ENCODE results near the gene AAGAB. TPM values are rescaled to one million over a fixed set of nuclear protein-coding genes. Genes with fewer than 3 reads are reported as not detected.
"Not testable (repeated sequence)": the region's sequence is repeated elsewhere in the genome, so short reads cannot be mapped to it uniquely, and the experiment has no call there.

AAGAB gene
- 42.4 TPM for polyA plus RNA-seq (2013, experiment 1 of 2; ENCODE audit: insufficient read length)
- 42.3 TPM for polyA plus RNA-seq (2013, experiment 2 of 2; ENCODE audit: insufficient read length)

- DNase-seq = peak; percentile 98
These were observed at the start of gene AAGAB, which contains the start of gene IQCH for GRCh38 chr15:67254238-67255175. AAGAB (minus strand) TSS chr15:67254661; CDS start chr15:67254631, 30 bp downstream. IQCH (plus strand) TSS chr15:67254786; CDS start chr15:67254897, 111 bp downstream.

GRCh38 chr15:67303490-67304363, 49.3 kb upstream of the AAGAB start:
- peak; percentile 32 for DNase-seq

- no peak for DNase-seq
These were observed 46.0 kb upstream of the AAGAB start for GRCh38 chr15:67300266-67301025.

- DNase-seq = no peak
These were observed 42.2 kb upstream of the AAGAB start for GRCh38 chr15:67296684-67297083.

GRCh38 chr15:67296188-67296587, 41.7 kb upstream of the AAGAB start:
- no peak for DNase-seq

GRCh38 chr15:67290319-67290718, 35.9 kb upstream of the AAGAB start:
- no peak for DNase-seq

GRCh38 chr15:67286400-67286799, 31.9 kb upstream of the AAGAB start:
- DNase-seq = not testable (repeated sequence)

GRCh38 chr15:67285625-67286024, 31.2 kb upstream of the AAGAB start:
- DNase-seq = not testable (repeated sequence)

- no peak for DNase-seq
These were observed 27.3 kb upstream of the AAGAB start for GRCh38 chr15:67281714-67282113.

- DNase-seq = no peak
These were observed 25.8 kb upstream of the AAGAB start for GRCh38 chr15:67280217-67280616.

GRCh38 chr15:67276666-67277065, 22.2 kb upstream of the AAGAB start:
- DNase-seq = no peak

GRCh38 chr15:67274236-67274635, 19.8 kb upstream of the AAGAB start:
- no peak for DNase-seq

GRCh38 chr15:67267951-67268941, 13.8 kb upstream of the AAGAB start:
- no peak for DNase-seq

- no peak for DNase-seq
These were observed 13.0 kb upstream of the AAGAB start for GRCh38 chr15:67267440-67267839.

GRCh38 chr15:67266870-67267269, 12.4 kb upstream of the AAGAB start:
- DNase-seq = no peak

- no peak for DNase-seq
These were observed 5.3 kb upstream of the AAGAB start for GRCh38 chr15:67259806-67260205.

GRCh38 chr15:67259379-67259778, 4.9 kb upstream of the AAGAB start:
- no peak for DNase-seq

GRCh38 chr15:67258412-67258811, 4.0 kb upstream of the AAGAB start:
- not testable (repeated sequence) for DNase-seq

- no peak for DNase-seq
These were observed 1.6 kb upstream of the AAGAB start for GRCh38 chr15:67256051-67256450.

- DNase-seq = no peak
These were observed 768 bp downstream of the AAGAB start for GRCh38 chr15:67253549-67254237.

All from fibroblast of skin of abdomen (primary cell).